VCaP (cell line): ENCODE results near the gene DNAH8.
A peak's percentile ranks its signal among the peaks of the same experiment; 100 is the strongest.

Experiments
- H3K27ac ChIP-seq: fragments of 450-650 bp; 2 replicates; pipeline ENCODE4 v1.5.1; 2017
- CTCF ChIP-seq: fragments of 450-650 bp; conservative IDR thresholded peaks from 2 replicates; pipeline ENCODE4 v1.5.1; 2017; ENCODE audit warnings: mild to moderate bottlenecking, moderate library complexity

The DNAH8 gene

GRCh38 chr6:38719358-38719757 lies 4.2 kb downstream of the DNAH8 start:
- no peak for TF ChIP-seq CTCF
- H3K27ac ChIP-seq = no peak overlapping the region

- peak overlapping the region; percentile 47 for H3K27ac ChIP-seq
- TF ChIP-seq CTCF = peak; percentile 15; the same call in 1 of the 2 replicates
Observed at GRCh38 chr6:38720295-38720694, 5.2 kb downstream of the DNAH8 start.

- no peak for TF ChIP-seq CTCF
Observed at GRCh38 chr6:38722038-38722437, 6.9 kb downstream of the DNAH8 start.

GRCh38 chr6:38722727-38723334 lies 7.7 kb downstream of the DNAH8 start:
- H3K27ac ChIP-seq = peak overlapping the region; percentile 47
- no peak for TF ChIP-seq CTCF

More at GRCh38 chr6:38722038-38722437, 6.9 kb downstream of the DNAH8 start:
- H3K27ac ChIP-seq = peak overlapping the region; percentile 47

GRCh38 chr6:38723783-38724182 lies 8.7 kb downstream of the DNAH8 start:
- TF ChIP-seq CTCF = no peak
- no peak overlapping the region for H3K27ac ChIP-seq

- H3K27ac ChIP-seq = no peak overlapping the region
- TF ChIP-seq CTCF = no peak
Observed at GRCh38 chr6:38724343-38724742, 9.2 kb downstream of the DNAH8 start.

GRCh38 chr6:38725414-38726183 lies 10.5 kb downstream of the DNAH8 start:
- no peak for TF ChIP-seq CTCF
- no peak overlapping the region for H3K27ac ChIP-seq
